HG02623 (cell line): ENCODE results near the gene SORCS1.

Experiments
- ATAC-seq: cut with Tn5 transposase; IDR thresholded peaks from one replicate; pipeline ENCODE4 v1.9.1; 2021; ENCODE audit warnings: moderate library complexity; ENCODE audit not compliant: unreplicated experiment

The SORCS1 gene

DNA sequence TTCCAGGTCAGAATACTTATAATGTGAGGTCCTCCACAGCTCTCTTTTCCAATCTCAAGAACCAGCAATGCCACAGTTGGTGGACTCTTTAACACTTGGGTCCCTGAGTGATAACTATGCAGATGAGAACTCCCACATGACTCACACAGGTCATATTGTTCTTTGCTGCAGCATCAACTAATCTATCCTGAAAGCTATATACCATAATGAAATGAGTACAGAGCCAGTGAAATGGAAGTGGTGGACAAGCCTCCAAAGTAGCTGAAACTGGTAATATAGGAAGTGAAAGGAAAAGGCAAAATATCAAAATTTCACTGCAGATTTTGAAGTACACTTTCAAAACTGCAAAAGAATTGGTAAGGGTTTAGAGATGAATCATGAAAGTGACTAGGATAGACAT is 45.6 kb downstream of the SORCS1 start:
- ATAC-seq: no peak

DNA sequence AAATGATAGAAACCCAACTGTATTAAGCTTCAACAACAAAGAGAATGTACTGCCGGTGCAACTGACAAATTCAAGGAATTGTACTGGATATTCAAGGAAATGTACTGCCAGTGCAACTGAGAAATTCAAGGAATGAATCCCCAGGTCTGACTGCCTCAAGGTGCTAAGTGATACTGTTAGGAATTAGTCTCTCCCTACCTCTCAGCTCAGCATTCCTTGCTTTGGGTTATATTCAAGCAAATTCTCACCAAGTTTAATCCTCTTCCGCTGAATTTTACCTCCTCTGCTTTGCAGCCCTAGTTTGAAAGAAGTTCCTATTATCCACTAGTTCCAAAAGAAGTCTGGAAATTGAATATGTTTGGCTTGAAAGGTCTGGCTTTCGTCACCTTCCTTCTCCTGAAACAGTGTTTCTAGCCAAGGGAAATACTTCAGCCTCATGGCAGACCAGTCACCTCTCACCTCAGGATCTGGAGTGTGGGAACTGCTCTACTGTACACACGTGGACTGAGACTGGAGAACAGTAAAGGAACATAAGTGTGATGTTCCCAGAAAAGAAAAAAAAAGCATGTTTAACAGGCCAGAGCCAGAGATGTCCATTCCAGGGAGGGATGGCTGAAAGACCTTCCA is 60.4 kb downstream of the SORCS1 start:
- no peak for ATAC-seq

DNA sequence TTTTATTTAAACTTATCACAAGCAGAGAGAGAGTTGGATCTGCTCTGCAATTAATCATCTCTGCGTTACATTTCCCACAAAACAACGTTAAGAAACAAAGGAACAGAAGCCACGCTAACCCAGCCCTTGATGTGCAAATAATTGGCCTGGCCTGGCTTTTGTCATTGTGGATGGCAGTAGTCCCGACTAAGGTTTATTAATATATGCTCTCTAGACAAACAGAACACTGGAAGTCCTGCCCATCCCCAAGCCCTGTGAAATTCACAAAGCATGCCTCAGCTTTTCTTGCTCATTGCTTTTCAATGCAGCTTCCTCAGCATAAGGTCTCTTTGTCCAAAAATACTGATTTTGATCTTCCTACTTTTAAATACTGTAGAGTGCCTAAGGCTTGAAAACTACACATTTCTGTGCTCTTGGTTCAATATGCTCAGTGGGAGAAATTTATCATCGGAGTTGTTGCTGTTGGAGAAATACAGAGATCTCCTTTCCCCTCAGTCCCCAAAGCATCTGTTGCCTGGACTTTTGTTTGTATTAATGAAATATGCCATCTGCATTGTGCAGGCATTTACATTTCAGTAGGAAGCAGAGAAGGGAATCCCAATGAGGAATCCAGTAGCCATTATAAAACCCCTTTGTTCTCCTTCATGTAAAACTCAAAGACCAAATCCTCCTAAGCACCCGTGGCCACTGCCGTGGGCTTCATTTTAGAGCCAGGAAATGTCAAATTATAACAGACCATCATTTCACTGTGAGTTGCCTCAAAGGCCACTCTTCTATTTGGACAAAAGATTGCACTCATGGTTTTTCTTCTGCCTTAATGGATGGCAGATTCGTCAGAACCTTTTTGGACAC is 61.1 kb downstream of the SORCS1 start:
- no peak for ATAC-seq

DNA sequence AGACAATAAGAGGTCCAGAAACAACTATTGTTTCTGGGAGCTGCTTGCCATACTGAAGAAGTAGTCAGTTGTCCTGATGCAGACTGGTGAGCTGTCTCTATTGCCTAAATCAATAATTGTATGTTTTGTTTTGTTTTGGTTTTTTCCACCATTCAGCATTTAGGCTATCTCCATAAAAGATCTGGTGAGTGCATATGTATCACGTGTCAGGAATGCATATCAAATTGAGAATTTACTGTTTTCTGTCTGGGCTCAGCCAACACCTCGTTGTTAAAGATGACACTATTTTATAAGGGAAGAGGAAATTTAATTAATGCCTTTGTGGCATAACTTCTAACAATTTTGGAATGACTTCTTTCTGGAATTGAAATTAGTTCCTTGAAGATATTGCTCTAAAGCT is 66.2 kb downstream of the SORCS1 start:
- ATAC-seq: no peak

DNA sequence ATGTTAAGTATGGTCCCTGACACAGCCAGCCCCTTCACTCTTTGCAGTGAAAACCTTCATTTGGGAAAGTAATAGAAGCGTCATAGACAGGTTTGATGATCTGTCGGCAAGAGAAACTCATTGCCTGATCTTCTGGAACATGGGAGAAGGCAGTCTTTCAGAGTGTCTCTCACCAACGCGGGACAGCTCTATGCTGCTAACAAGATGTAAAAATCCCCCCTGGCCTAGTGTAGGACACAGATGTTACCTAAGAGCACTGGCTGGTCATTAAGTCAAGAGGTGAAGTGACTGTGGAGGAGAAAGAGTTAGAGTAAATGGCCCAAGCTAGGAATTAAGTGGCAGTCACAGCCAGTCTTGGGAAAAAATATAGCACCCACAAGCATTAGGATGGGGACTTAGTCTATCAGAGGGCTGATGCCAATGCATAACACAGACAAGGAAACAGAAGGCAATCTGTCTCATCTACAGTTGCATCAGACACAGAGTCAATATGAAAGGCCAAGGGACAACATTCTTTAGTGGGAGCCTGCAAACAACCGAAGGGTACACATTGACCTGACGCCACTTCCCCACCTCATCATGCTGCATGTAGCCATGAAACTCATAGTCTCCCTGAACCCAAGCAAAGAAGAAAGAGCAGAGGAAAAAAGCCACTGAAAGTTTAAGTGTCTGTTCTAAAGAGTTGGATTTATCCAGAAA is 69.5 kb downstream of the SORCS1 start:
- ATAC-seq: no peak

- ATAC-seq: no peak
Measured at GRCh38 chr10:107092321-107092720, 72.2 kb downstream of the SORCS1 start.

- no peak for ATAC-seq
Measured at GRCh38 chr10:107091126-107091525, 73.4 kb downstream of the SORCS1 start.

- ATAC-seq: no peak
Measured at GRCh38 chr10:107085665-107086525, 78.6 kb downstream of the SORCS1 start.

GRCh38 chr10:107083388-107084009 is 81.0 kb downstream of the SORCS1 start:
- no peak for ATAC-seq

GRCh38 chr10:107081644-107082043 is 82.9 kb downstream of the SORCS1 start:
- ATAC-seq: no peak

DNA sequence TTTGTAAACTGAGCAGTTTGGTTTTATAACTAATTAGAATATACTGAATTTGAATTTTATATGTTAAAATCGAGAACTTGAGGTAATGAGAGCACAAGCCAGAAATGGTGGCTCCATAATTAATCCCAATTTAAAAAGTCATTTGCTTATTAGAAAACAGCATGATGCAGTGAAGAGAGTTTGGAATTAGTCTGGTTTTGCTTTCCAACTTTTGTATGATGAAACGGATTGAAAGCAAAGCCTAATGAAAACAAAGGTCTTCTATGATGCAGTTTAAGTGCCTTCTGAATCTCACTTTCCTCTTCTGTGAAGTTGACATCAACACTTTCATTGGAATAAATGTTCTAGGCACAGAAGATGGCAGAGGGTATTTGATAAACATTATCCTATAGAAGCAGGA is 89.4 kb downstream of the SORCS1 start:
- ATAC-seq: no peak

DNA sequence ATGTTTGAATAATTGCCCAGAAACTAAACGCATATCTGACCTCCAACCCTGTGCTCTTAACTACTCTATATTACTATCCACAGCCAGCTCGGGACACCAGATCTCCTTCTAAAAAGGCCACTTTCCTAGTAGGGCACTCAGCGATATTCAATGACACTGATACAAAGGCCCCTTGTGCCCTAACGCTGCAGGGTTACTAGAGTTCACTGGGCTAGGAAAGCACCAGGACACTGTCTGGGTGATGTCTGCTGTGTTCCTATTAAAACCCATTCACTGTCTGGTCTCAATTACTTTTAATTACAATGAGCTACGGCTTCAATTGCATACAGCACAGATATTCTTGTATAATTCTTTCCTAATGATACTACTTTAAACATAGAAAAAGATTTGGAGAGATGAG is 91.7 kb downstream of the SORCS1 start:
- ATAC-seq: no peak

- no peak for ATAC-seq
Measured at GRCh38 chr10:107072028-107072427, 92.5 kb downstream of the SORCS1 start.

DNA sequence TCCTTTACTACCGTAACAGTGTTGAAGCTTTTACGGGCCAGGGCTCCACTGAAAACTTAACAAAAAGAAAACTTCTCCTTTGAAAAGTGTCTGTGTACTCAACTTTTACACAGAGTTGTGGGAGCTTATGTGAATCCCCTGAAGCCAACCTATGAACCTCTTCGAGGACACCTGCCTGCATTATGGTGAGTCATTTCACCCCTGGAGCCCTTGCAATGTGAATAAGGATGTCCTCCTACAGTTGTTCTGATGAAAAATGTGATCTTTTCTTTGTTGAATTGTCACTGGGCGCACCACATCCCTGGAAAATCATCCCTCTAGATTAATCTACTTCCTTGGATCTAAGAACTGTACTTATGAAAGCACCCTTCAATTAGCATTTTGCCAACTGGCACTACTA is 93.2 kb downstream of the SORCS1 start:
- no peak for ATAC-seq

DNA sequence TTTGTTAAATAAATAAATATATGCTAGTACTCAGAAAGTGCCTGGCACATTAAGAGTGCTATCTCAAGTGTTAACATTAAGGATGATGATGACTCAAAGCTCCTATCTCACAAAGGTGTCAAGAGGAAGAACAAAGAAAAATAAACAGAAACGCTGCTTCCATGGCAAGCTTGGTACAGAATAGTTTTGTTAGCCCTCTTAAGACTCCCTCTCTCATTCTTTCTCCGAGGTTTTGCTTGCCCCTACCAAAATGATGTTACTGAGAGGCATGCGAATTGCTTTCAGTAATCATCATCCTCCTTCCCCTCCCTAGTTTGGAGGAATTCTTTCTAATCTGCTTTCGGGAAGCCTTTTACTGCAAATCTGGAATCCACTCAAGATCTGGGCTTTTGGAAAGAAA is 96.7 kb downstream of the SORCS1 start:
- no peak for ATAC-seq

- no peak for ATAC-seq
Measured at GRCh38 chr10:107064075-107064474, 100.4 kb downstream of the SORCS1 start.

- no peak for ATAC-seq
Measured at GRCh38 chr10:107059872-107060271, 104.6 kb downstream of the SORCS1 start.

GRCh38 chr10:107059068-107059804 is 105.3 kb downstream of the SORCS1 start:
- no peak for ATAC-seq

GRCh38 chr10:107058331-107058730 is 106.2 kb downstream of the SORCS1 start:
- ATAC-seq: no peak

GRCh38 chr10:107056182-107056581 is 108.3 kb downstream of the SORCS1 start:
- ATAC-seq: no peak
